Neural progenitor cell (in vitro differentiated cells): ENCODE measurements around the gene SH3PXD2B.

Experiments used
- EZH2 ChIP-seq: fragments of 200-600 bp; sonication (generic); IDR thresholded peaks from 2 replicates; pipeline ENCODE4 v1.6.1; 2017; ENCODE audit warnings: antibody characterized with exemption, mild to moderate bottlenecking, moderate library complexity
- TF ChIP-seq, protein P1 (sequence below): fragments of 200-600 bp; sonication (generic); IDR thresholded peaks from 2 replicates; pipeline ENCODE4 v1.5.1; 2017; ENCODE audit warnings: antibody characterized with exemption, mild to moderate bottlenecking

GRCh38 chr5:172451771-172452197, 2.5 kb downstream of the SH3PXD2B start:
- TF ChIP-seq, protein P1, sequence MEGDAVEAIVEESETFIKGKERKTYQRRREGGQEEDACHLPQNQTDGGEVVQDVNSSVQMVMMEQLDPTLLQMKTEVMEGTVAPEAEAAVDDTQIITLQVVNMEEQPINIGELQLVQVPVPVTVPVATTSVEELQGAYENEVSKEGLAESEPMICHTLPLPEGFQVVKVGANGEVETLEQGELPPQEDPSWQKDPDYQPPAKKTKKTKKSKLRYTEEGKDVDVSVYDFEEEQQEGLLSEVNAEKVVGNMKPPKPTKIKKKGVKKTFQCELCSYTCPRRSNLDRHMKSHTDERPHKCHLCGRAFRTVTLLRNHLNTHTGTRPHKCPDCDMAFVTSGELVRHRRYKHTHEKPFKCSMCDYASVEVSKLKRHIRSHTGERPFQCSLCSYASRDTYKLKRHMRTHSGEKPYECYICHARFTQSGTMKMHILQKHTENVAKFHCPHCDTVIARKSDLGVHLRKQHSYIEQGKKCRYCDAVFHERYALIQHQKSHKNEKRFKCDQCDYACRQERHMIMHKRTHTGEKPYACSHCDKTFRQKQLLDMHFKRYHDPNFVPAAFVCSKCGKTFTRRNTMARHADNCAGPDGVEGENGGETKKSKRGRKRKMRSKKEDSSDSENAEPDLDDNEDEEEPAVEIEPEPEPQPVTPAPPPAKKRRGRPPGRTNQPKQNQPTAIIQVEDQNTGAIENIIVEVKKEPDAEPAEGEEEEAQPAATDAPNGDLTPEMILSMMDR: no peak
- TF ChIP-seq EZH2: no peak
